K562 (cell line): ENCODE measurements around the gene CSMD2. TPM values are rescaled to one million over a fixed set of nuclear protein-coding genes. Genes with fewer than 3 reads are reported as not detected.

Source experiments
- ATAC-seq: fragments of 200-7000 bp; cut with Tn5 transposase; 3 replicates; pipeline ENCODE4 v1.9.1; 2020; ENCODE audit warnings: moderate library complexity
- BruUV-seq: library from RNA; stranded (reverse); fragments of 400-500 nt; replicated peaks from 2 replicates; lab custom pipeline; 2021; lab: Mats Ljungman, UMichigan
- CTCF ChIA-PET: fragments of 300-600 bp; formaldehyde crosslinking; extraction: SDS; loops from one replicate; lab custom pipeline; 2021; ENCODE audit warnings: low intra/inter-chr PET ratio; lab: Yijun Ruan, JAX
- POLR2A ChIA-PET: fragments of 300-600, 350-650 bp; sonication (Branson Sonifier 250); formaldehyde crosslinking; extraction: SDS; loops from one replicate; lab custom pipeline; 2021; ENCODE audit warnings: antibody characterized with exemption, inconsistent platforms; lab: Yijun Ruan, JAX
- DNase-seq, 4 experiments: peaks; one replicate each; pipeline versions ENCODE4 v3.0.0 to v3.0.0-alpha.2; 2011 to 2018; ENCODE audit warnings: low spot score in 3 of 4, mixed read lengths in 3 of 4; ENCODE audit errors: extremely low read depth in 1 of 4
- FAIRE-seq: peaks from 2 replicates; lab custom pipeline; 2011; peaks lifted over from hg19 to GRCh38; lab: Jason Lieb, UNC
- H2AFZ ChIP-seq: 2 replicates; pipeline ENCODE4 v1.6.0; 2011; ENCODE audit warnings: low read depth, low read length, control low read depth, inconsistent platforms
- H3K27ac ChIP-seq: fragments of 200-600 bp; 3 replicates; pipeline ENCODE4 v1.8.0; 2011; ENCODE audit warnings: low read depth, mild to moderate bottlenecking, control low read depth, inconsistent platforms, low read length, moderate library complexity, mixed read lengths; ENCODE audit errors: extremely low read depth
- H3K27me3 ChIP-seq, 2 experiments: fragments of 300-600 bp in 1 of 2; 2 replicates in 1 of 2; 3 replicates in 1 of 2; pipeline versions ENCODE4 v1.6.0 to v1.8.0; 2011; ENCODE audit warnings: inconsistent platforms in 2 of 2, low read length in 2 of 2, mild to moderate bottlenecking in 1 of 2, mixed read lengths in 1 of 2, moderate library complexity in 1 of 2; ENCODE audit not compliant: control insufficient read depth in 2 of 2, insufficient read depth in 2 of 2
- H3K36me3 ChIP-seq: fragments of 300-600 bp; 3 replicates; pipeline ENCODE4 v1.8.0; 2011; ENCODE audit warnings: mild to moderate bottlenecking, low read length, inconsistent platforms; ENCODE audit not compliant: control insufficient read depth, insufficient read depth
- H3K4me1 ChIP-seq, 2 experiments: fragments of 200-600 bp in 1 of 2; replicated peaks in 1 of 2; 2 replicates in 1 of 2; 3 replicates in 1 of 2; pipeline versions ENCODE4 v1.5.1 to v1.8.0; 2011; ENCODE audit warnings: inconsistent platforms in 2 of 2, low read length in 2 of 2, mild to moderate bottlenecking in 1 of 2, mixed read lengths in 1 of 2, moderate library complexity in 1 of 2; ENCODE audit not compliant: control insufficient read depth in 2 of 2, insufficient read depth in 2 of 2
- H3K4me2 ChIP-seq: 2 replicates; pipeline ENCODE4 v1.6.1; 2011; ENCODE audit warnings: low read length, control low read depth, inconsistent platforms, mixed read lengths; ENCODE audit not compliant: insufficient read depth
- H3K4me3 ChIP-seq: fragments of 200-600 bp; sonication (generic), shearing (Covaris generic); 2 replicates; pipeline ENCODE4 v1.5.1; 2016; ENCODE audit warnings: control low read depth, inconsistent platforms
- H3K79me2 ChIP-seq: fragments of 200-600 bp; 3 replicates; pipeline ENCODE4 v1.8.0; 2011; ENCODE audit warnings: low read length, inconsistent platforms; ENCODE audit not compliant: control insufficient read depth, insufficient read depth
- H3K9ac ChIP-seq, 2 experiments: 2 replicates each; pipeline versions ENCODE4 v1.6.0 to v1.6.1; 2011; ENCODE audit warnings: low read depth in 2 of 2, low read length in 2 of 2, control low read depth in 1 of 2, inconsistent platforms in 1 of 2, mild to moderate bottlenecking in 1 of 2, mixed read lengths in 1 of 2; ENCODE audit not compliant: insufficient read depth in 1 of 2
- H3K9me1 ChIP-seq: one replicate; pipeline ENCODE4 v1.6.0; 2011; ENCODE audit warnings: inconsistent platforms, mild to moderate bottlenecking, low read length, moderate library complexity; ENCODE audit not compliant: control insufficient read depth, insufficient read depth
- H3K9me3 ChIP-seq: replicated peaks from 2 replicates; pipeline ENCODE4 v1.5.1; 2011; ENCODE audit warnings: low read depth, low read length, inconsistent platforms; ENCODE audit not compliant: control insufficient read depth, insufficient read depth
- H4K20me1 ChIP-seq: replicated peaks from 2 replicates; pipeline ENCODE4 v1.6.1; 2011; ENCODE audit warnings: low read length, inconsistent platforms, mixed read lengths; ENCODE audit not compliant: control insufficient read depth, insufficient read depth
- BMI1 ChIP-seq: fragments of 150-350 bp; IDR thresholded peaks from 2 replicates; pipeline ENCODE4 v1.6.1; 2014; ENCODE audit warnings: low read length
- CBX3 ChIP-seq, 2 experiments: IDR thresholded peaks; 1 replicate in 1 of 2; 2 replicates in 1 of 2; pipeline ENCODE4 v1.6.1; 2012; ENCODE audit warnings: inconsistent platforms in 2 of 2, low read length in 2 of 2, borderline replicate concordance in 1 of 2, control low read depth in 1 of 2
- CSDE1 ChIP-seq, 2 experiments: fragments of 450-650 bp; IDR thresholded peaks; 2 replicates each; pipeline ENCODE4 v1.6.1; 2016; ENCODE audit warnings: mild to moderate bottlenecking in 1 of 2
- DMBX1 ChIP-seq: fragments of 250-450 bp; sonication (Bioruptor Pico); IDR thresholded peaks from 2 replicates; pipeline ENCODE4 v1.8.0; 2022; ENCODE audit warnings: inconsistent platforms, mild to moderate bottlenecking, moderate library complexity, borderline replicate concordance
- ETV6 ChIP-seq, 3 experiments: fragments of 150-350 bp in 1 of 3; sonication (generic) in 1 of 3; formaldehyde crosslinking in 1 of 3; IDR thresholded peaks; 2 replicates each; pipeline versions ENCODE4 v1.6.1 to v1.8.0; 2014 to 2022; ENCODE audit warnings: borderline replicate concordance in 2 of 3, low read depth in 2 of 3, antibody characterized with exemption in 1 of 3, low read length in 1 of 3, mild to moderate bottlenecking in 1 of 3, missing genetic modification reagents in 1 of 3
- EZH2 ChIP-seq: IDR thresholded peaks from 2 replicates; pipeline ENCODE4 v1.6.1; 2012; ENCODE audit warnings: low read depth, mild to moderate bottlenecking, inconsistent platforms, low read length, borderline replicate concordance
- HMG20A ChIP-seq: fragments of 450-650 bp; formaldehyde crosslinking; conservative IDR thresholded peaks from 2 replicates; pipeline ENCODE4 v1.4.0; 2020; ENCODE audit warnings: mild to moderate bottlenecking, mixed read lengths
- JUN ChIP-seq, 2 experiments: sonication (generic) in 1 of 2; formaldehyde crosslinking in 1 of 2; IDR thresholded peaks; 2 replicates each; pipeline versions ENCODE4 v1.6.1 to v1.8.0; 2012 to 2022; ENCODE audit warnings: borderline replicate concordance in 2 of 2, mild to moderate bottlenecking in 2 of 2, improper control_type of control experiment in 1 of 2, low read depth in 1 of 2, low read length in 1 of 2, missing genetic modification reagents in 1 of 2
- KLF1 ChIP-seq: fragments of 450-650 bp; IDR thresholded peaks from 2 replicates; pipeline ENCODE4 v1.6.1; 2016; ENCODE audit warnings: missing genetic modification characterization, missing compliant biosample characterization
- POLR2B ChIP-seq: fragments of 450-650 bp; IDR thresholded peaks from 2 replicates; pipeline ENCODE4 v1.6.1; 2018; ENCODE audit warnings: low read depth; ENCODE audit not compliant: partially characterized antibody
- RCOR1 ChIP-seq, 2 experiments: IDR thresholded peaks; 2 replicates each; pipeline ENCODE4 v1.6.1; 2012; ENCODE audit warnings: low read depth in 2 of 2, low read length in 2 of 2, borderline replicate concordance in 1 of 2, improper control_type of control experiment in 1 of 2
- TAF9B ChIP-seq: fragments of 450-650 bp; IDR thresholded peaks from 2 replicates; pipeline ENCODE4 v1.6.1; 2018; ENCODE audit warnings: mild to moderate bottlenecking; ENCODE audit not compliant: partially characterized antibody
- TCF7 ChIP-seq: sonication (generic); IDR thresholded peaks from 2 replicates; pipeline ENCODE4 v1.6.1; 2016; ENCODE audit warnings: antibody characterized with exemption, borderline replicate concordance
- TEAD2 ChIP-seq: fragments of 450-650 bp; IDR thresholded peaks from 2 replicates; pipeline ENCODE4 v1.6.1; 2016; ENCODE audit warnings: missing genetic modification characterization, control low read depth, missing compliant biosample characterization
- XRCC5 ChIP-seq: fragments of 200-400 bp; formaldehyde crosslinking; IDR thresholded peaks from 2 replicates; pipeline ENCODE4 v1.6.1; 2017; ENCODE audit warnings: low read depth, mild to moderate bottlenecking, low read length
- ZNF12 ChIP-seq: sonication (generic); formaldehyde crosslinking; IDR thresholded peaks from 2 replicates; pipeline ENCODE4 v1.4.0; 2020; ENCODE audit warnings: mild to moderate bottlenecking, missing genetic modification reagents
- ZNF316 ChIP-seq: fragments of 450-650 bp; IDR thresholded peaks from 2 replicates; pipeline ENCODE4 v1.6.1; 2016
- WGBS: fragments of 100-300 bp; shearing (Covaris generic); methylation state at CpG from one replicate; pipeline ENCODE4 v1.1.6; 2016; ENCODE audit warnings: low coverage, mixed read lengths; ENCODE audit not compliant: insufficient coverage; ENCODE audit errors: missing lambda C conversion rate; 5-methylcytosine and 5-hydroxymethylcytosine counted together
- in situ Hi-C: fragments of 300-500 bp; cut with MboI; formaldehyde crosslinking; loops from 4 replicates; pipeline ENCODE4 v1.15.0; 2018; ENCODE audit warnings: inconsistent platforms, mixed read lengths
- intact Hi-C: fragments of 100-400 bp; cut with micrococcal nuclease; formaldehyde crosslinking; loops from 2 replicates; pipeline ENCODE4 v1.14.2; 2022
- polyA plus RNA-seq, 8 experiments: library from polyadenylated mRNA; depleted of rRNA in 4 of 8; stranded (reverse) in 5 of 8; unstranded in 3 of 8; fragments of >200 nt; fragmentation: Nextera tagmentation in 2 of 8; fragmentation: Illumina TruSeq in 1 of 8; extraction: Ambion mirVana in 2 of 8; extraction: Trizol in 1 of 8; gene quantifications; 2 replicates each; pipeline versions ENCODE4 v1.2.1 to v1.2.3, GENCODE V29; 2011 to 2014; ENCODE audit warnings: inconsistent platforms in 1 of 8, missing spikeins in 1 of 8
- total RNA-seq, 7 experiments: library from RNA; depleted of rRNA in 6 of 7; stranded (reverse); fragments of >200 nt in 6 of 7; fragmentation: Illumina TruSeq in 2 of 7; extraction: Trizol in 2 of 7; gene quantifications; 2 replicates each; pipeline versions ENCODE4 v1.2.1 to v1.2.3, GENCODE V29; 2011 to 2021; ENCODE audit warnings: low replicate concordance in 1 of 7
- TF ChIP-seq, protein P1 (sequence below): sonication (generic); formaldehyde crosslinking; IDR thresholded peaks from 2 replicates; pipeline ENCODE4 v1.8.0; 2022; ENCODE audit warnings: missing genetic modification reagents, mild to moderate bottlenecking, moderate library complexity, borderline replicate concordance
- TF ChIP-seq, protein P2 (sequence below), 3 experiments: IDR thresholded peaks in 2 of 3; conservative IDR thresholded peaks in 1 of 3; 2 replicates each; pipeline ENCODE4 v1.5.1; 2011 to 2012; ENCODE audit warnings: low read length in 3 of 3, mild to moderate bottlenecking in 3 of 3, control low read depth in 2 of 3, improper control_type of control experiment in 1 of 3, inconsistent platforms in 1 of 3, low read depth in 1 of 3, mixed read lengths in 1 of 3, moderate library complexity in 1 of 3; ENCODE audit not compliant: insufficient read depth in 2 of 3

Gene CSMD2
- total and polyA plus RNA-seq, 9 of the 15 experiments (the other 6 are each of a cell fraction or from before 2014, with no cell fraction given) = not detected

DNA sequence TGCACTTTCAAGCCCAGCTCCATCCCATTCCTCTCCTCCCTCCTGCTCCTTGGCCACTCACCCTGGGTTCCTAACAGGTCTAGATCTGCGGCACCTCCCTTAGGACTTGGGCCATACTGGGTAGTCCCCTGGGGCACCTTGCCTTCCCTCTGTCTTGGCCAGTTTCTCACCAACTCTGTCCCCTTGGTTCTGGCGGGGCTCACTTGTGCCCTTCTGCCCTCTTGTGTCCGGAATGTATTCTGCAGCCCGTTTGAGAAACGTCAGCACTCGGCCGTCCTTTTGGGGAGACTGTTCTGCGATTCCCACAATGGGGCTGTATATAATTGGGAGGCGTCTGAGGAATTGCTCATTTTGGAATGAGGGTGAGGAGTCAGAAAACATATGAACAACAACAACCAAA lies 530.2 kb downstream of the CSMD2 start:
- no TSS peak for BruUV-seq
- Histone ChIP-seq H3K27ac (no peak overlapping the region), H3K4me1 (peaks cover 0 to 7% of the 10 kb centered on the region in 2 experiments; a peak in 2 of 5 replicates), H2AFZ (no peak overlapping the region), H3K27me3 (peaks cover 0 to 19% of the 10 kb centered on the region in 2 experiments; a peak in 2 of 5 replicates), H3K4me2 (no peak overlapping the region), H3K9ac (no peak overlapping the region), H3K36me3 (no peaks in the 10 kb centered on the region), H3K9me3 (no peaks in the 10 kb centered on the region), H3K4me3 (no peak overlapping the region), H4K20me1 (no peaks in the 10 kb centered on the region), H3K79me2 (no peaks in the 10 kb centered on the region), H3K9me1 (no peaks in the 10 kb centered on the region)
- under 1% methylated on average over 9 of the region's 9 CpGs for WGBS
- no peak for FAIRE-seq
- POLR2A ChIA-PET = no interaction called here
- CTCF ChIA-PET = interaction anchor here (0.7 kb wide), 1 partner anchor 1109 kb away, joined by 5 read pairs; no protein-coding TSS in a partner anchor
- DNase-seq = peak; percentile 44 to 68 (median 60)
- intact Hi-C loops = no loop called here
- in situ Hi-C loops = loop anchor here (10.0 kb wide), 2 partner anchors 970 to 1110 kb away; no protein-coding TSS in a partner anchor
- peak; percentile 73 for ATAC-seq
- TF ChIP-seq HMG20A (CRISPR knock-in tag) (no peak), TCF7 (no peak), XRCC5 (0 out of 2 replicates have a peak, but pooled peaks have one; percentile 48), RCOR1 (IDR thresholded peaks at IDR 0.05; ENCODE audit: borderline replicate concordance in 1 of 2, low read depth in 2 of 2, low read length in 2 of 2) (no peak), POLR2B (no peak), JUN (IDR thresholded peaks at IDR 0.05; ENCODE audit: borderline replicate concordance, low read depth, low read length) (no peak), JUN (CRISPR knock-in tag; IDR thresholded peaks at IDR 0.05; ENCODE audit: borderline replicate concordance) (no peak), TEAD2 (tag) (peak; percentile 98), ETV6 (IDR thresholded peaks at IDR 0.05; ENCODE audit: borderline replicate concordance in 1 of 2, low read depth in 2 of 2, low read length in 1 of 2) (no peak), ETV6 (CRISPR knock-in tag; IDR thresholded peaks at IDR 0.05; ENCODE audit: borderline replicate concordance) (no peak), ZNF316 (no peak), CSDE1 (IDR thresholded peaks at IDR 0.05) (no peak), CBX3 (IDR thresholded peaks at IDR 0.05; ENCODE audit: borderline replicate concordance in 1 of 2, low read length in 2 of 2) (no peak), DMBX1 (CRISPR knock-in tag) (no peak), ZNF12 (CRISPR knock-in tag) (no peak), TAF9B (no peak), KLF1 (0 out of 2 replicates have a peak, but pooled peaks have one; percentile 43), EZH2 (no peak), BMI1 (no peak)
- TF ChIP-seq, protein P1, sequence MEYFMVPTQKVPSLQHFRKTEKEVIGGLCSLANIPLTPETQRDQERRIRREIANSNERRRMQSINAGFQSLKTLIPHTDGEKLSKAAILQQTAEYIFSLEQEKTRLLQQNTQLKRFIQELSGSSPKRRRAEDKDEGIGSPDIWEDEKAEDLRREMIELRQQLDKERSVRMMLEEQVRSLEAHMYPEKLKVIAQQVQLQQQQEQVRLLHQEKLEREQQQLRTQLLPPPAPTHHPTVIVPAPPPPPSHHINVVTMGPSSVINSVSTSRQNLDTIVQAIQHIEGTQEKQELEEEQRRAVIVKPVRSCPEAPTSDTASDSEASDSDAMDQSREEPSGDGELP (CRISPR knock-in tag) = no peak
- TF ChIP-seq, protein P2, sequence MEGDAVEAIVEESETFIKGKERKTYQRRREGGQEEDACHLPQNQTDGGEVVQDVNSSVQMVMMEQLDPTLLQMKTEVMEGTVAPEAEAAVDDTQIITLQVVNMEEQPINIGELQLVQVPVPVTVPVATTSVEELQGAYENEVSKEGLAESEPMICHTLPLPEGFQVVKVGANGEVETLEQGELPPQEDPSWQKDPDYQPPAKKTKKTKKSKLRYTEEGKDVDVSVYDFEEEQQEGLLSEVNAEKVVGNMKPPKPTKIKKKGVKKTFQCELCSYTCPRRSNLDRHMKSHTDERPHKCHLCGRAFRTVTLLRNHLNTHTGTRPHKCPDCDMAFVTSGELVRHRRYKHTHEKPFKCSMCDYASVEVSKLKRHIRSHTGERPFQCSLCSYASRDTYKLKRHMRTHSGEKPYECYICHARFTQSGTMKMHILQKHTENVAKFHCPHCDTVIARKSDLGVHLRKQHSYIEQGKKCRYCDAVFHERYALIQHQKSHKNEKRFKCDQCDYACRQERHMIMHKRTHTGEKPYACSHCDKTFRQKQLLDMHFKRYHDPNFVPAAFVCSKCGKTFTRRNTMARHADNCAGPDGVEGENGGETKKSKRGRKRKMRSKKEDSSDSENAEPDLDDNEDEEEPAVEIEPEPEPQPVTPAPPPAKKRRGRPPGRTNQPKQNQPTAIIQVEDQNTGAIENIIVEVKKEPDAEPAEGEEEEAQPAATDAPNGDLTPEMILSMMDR (IDR thresholded peaks at IDR 0.05 in 2 of 3, conservative IDR thresholded peaks at IDR 0.05 in 1 of 3; ENCODE audit: insufficient read depth in 2 of 3, low read depth in 1 of 3, low read length in 3 of 3) = peak; percentile 66 to 79 (median 67)
